AG20443 (cell line): ENCODE measurements around the gene ABTB2.
A peak's percentile ranks its signal among the peaks of the same experiment; 100 is the strongest.

Source experiments
- DNase-seq: peaks from one replicate; pipeline ENCODE4 v3.0.0; 2012; ENCODE audit warnings: low spot score, mixed read lengths

The ABTB2 gene

GRCh38 chr11:34166806-34167740 lies 190.7 kb downstream of the ABTB2 start:
- no peak for DNase-seq

GRCh38 chr11:34165786-34166555 lies 191.8 kb downstream of the ABTB2 start:
- DNase-seq: peak; percentile 34

- DNase-seq: no peak
Observed at GRCh38 chr11:34165121-34165520, 192.7 kb downstream of the ABTB2 start.

GRCh38 chr11:34162856-34163255 lies 195.0 kb downstream of the ABTB2 start:
- DNase-seq: no peak

GRCh38 chr11:34162493-34162820 lies 195.4 kb downstream of the ABTB2 start:
- no peak for DNase-seq

GRCh38 chr11:34161812-34162492 lies 195.9 kb downstream of the ABTB2 start:
- DNase-seq: no peak

GRCh38 chr11:34161361-34161760 lies 196.4 kb downstream of the ABTB2 start:
- no peak for DNase-seq

- no peak for DNase-seq
Observed at GRCh38 chr11:34160791-34161190, 197.0 kb downstream of the ABTB2 start.

- no peak for DNase-seq
Observed at GRCh38 chr11:34160049-34160721, 197.6 kb downstream of the ABTB2 start.

GRCh38 chr11:34158661-34159060 lies 199.1 kb downstream of the ABTB2 start:
- DNase-seq: no peak

- DNase-seq: no peak
Observed at GRCh38 chr11:34157163-34157562, 200.6 kb downstream of the ABTB2 start.

GRCh38 chr11:34155757-34156062 lies 202.1 kb downstream of the ABTB2 start:
- DNase-seq: no peak

- no peak for DNase-seq
Observed at GRCh38 chr11:34155057-34155756, 202.6 kb downstream of the ABTB2 start.

- DNase-seq: no peak
Observed at GRCh38 chr11:34154059-34154875, 203.5 kb downstream of the ABTB2 start.

GRCh38 chr11:34151916-34152845 lies 205.6 kb downstream of the ABTB2 start:
- DNase-seq: no peak

- DNase-seq: no peak
Observed at GRCh38 chr11:34151166-34151565, 206.6 kb downstream of the ABTB2 start.

- peak; percentile 70 for DNase-seq
Observed at GRCh38 chr11:34150494-34151151, 207.2 kb downstream of the ABTB2 start.

- peak; percentile 63 for DNase-seq
Observed at GRCh38 chr11:34149786-34150185, 208.0 kb downstream of the ABTB2 start.

- no peak for DNase-seq
Observed at GRCh38 chr11:34149274-34149673, 208.5 kb downstream of the ABTB2 start.
